ENCODE data around the gene MKI67.

Gene MKI67

GRCh38 chr10:128052696-128053095, 73.5 kb downstream of the MKI67 start:
- Histone ChIP-seq H3K27ac (no peak overlapping the region), H3K27me3 (ENCODE audit: insufficient read depth, low read depth) (no peaks in the 10 kb centered on the region), H3K4me2 (no peak overlapping the region), H3K4me1 (ENCODE audit: low read depth, poor library complexity, severe bottlenecking) (no peaks in the 10 kb centered on the region), H2AFZ (ENCODE audit: low read depth) (no peak overlapping the region), H3K79me2 (ENCODE audit: insufficient read depth, low read depth) (no peaks in the 10 kb centered on the region), H3K36me3 (ENCODE audit: insufficient read depth) (no peaks in the 10 kb centered on the region), H3K9ac (no peak overlapping the region), H4K20me1 (ENCODE audit: insufficient read depth) (no peaks in the 10 kb centered on the region), H3K4me3 (IDR thresholded peaks at IDR 0.05; ENCODE audit: insufficient read depth, low read depth, low read length) (no peak overlapping the region)
- no peak for TF ChIP-seq CTCF (conservative IDR thresholded peaks at IDR 0.05; ENCODE audit: low read depth, low read length)

- TF ChIP-seq CTCF (conservative IDR thresholded peaks at IDR 0.05; ENCODE audit: low read depth, low read length): no peak
- no peak overlapping the region for H3K4me2 ChIP-seq
- H3K4me1 ChIP-seq (ENCODE audit: low read depth, poor library complexity, severe bottlenecking): no peaks in the 10 kb centered on the region
- H3K79me2 ChIP-seq (ENCODE audit: insufficient read depth, low read depth): no peaks in the 10 kb centered on the region
- H2AFZ ChIP-seq (ENCODE audit: low read depth): no peak overlapping the region
- H3K4me3 ChIP-seq (IDR thresholded peaks at IDR 0.05; ENCODE audit: insufficient read depth, low read depth, low read length): no peak overlapping the region
- H3K9ac ChIP-seq: no peak overlapping the region
- no peaks in the 10 kb centered on the region for H3K36me3 ChIP-seq (ENCODE audit: insufficient read depth)
- H3K27me3 ChIP-seq (ENCODE audit: insufficient read depth, low read depth): no peaks in the 10 kb centered on the region
- no peaks in the 10 kb centered on the region for H4K20me1 ChIP-seq (ENCODE audit: insufficient read depth)
- H3K27ac ChIP-seq: no peak overlapping the region
These were observed 74.7 kb downstream of the MKI67 start for GRCh38 chr10:128051548-128051947.

GRCh38 chr10:128050936-128051335, 75.3 kb downstream of the MKI67 start:
- no peaks in the 10 kb centered on the region for H3K4me1 ChIP-seq (ENCODE audit: low read depth, poor library complexity, severe bottlenecking)
- no peak overlapping the region for H3K4me3 ChIP-seq (IDR thresholded peaks at IDR 0.05; ENCODE audit: insufficient read depth, low read depth, low read length)
- no peak for TF ChIP-seq CTCF (conservative IDR thresholded peaks at IDR 0.05; ENCODE audit: low read depth, low read length)
- no peaks in the 10 kb centered on the region for H4K20me1 ChIP-seq (ENCODE audit: insufficient read depth)
- H3K27ac ChIP-seq: no peak overlapping the region
- no peaks in the 10 kb centered on the region for H3K36me3 ChIP-seq (ENCODE audit: insufficient read depth)
- no peak overlapping the region for H3K9ac ChIP-seq
- no peak overlapping the region for H3K4me2 ChIP-seq
- H2AFZ ChIP-seq (ENCODE audit: low read depth): no peak overlapping the region
- no peaks in the 10 kb centered on the region for H3K27me3 ChIP-seq (ENCODE audit: insufficient read depth, low read depth)
- no peaks in the 10 kb centered on the region for H3K79me2 ChIP-seq (ENCODE audit: insufficient read depth, low read depth)

GRCh38 chr10:128050121-128050516, 76.1 kb downstream of the MKI67 start:
- no peak overlapping the region for H3K27ac ChIP-seq
- no peaks in the 10 kb centered on the region for H3K27me3 ChIP-seq (ENCODE audit: insufficient read depth, low read depth)
- no peaks in the 10 kb centered on the region for H3K4me1 ChIP-seq (ENCODE audit: low read depth, poor library complexity, severe bottlenecking)
- no peak overlapping the region for H3K9ac ChIP-seq
- no peak overlapping the region for H2AFZ ChIP-seq (ENCODE audit: low read depth)
- no peak overlapping the region for H3K4me3 ChIP-seq (IDR thresholded peaks at IDR 0.05; ENCODE audit: insufficient read depth, low read depth, low read length)
- no peaks in the 10 kb centered on the region for H3K36me3 ChIP-seq (ENCODE audit: insufficient read depth)
- H3K4me2 ChIP-seq: no peak overlapping the region
- H4K20me1 ChIP-seq (ENCODE audit: insufficient read depth): no peaks in the 10 kb centered on the region
- TF ChIP-seq CTCF (conservative IDR thresholded peaks at IDR 0.05; ENCODE audit: low read depth, low read length): no peak
- H3K79me2 ChIP-seq (ENCODE audit: insufficient read depth, low read depth): no peaks in the 10 kb centered on the region
